SK-N-SH treated with all-trans-retinoic acid at 6 μM for 48 hours (cell line): ENCODE results near the gene SEC23IP.
"Not testable (repeated sequence)": the region's sequence is repeated elsewhere in the genome, so short reads cannot be mapped to it uniquely, and the experiment has no call there.

Source experiments
- ATAC-seq: fragments of 200-7000 bp; cut with Tn5 transposase; 3 replicates; pipeline ENCODE4 v1.9.1; 2020; ENCODE audit warnings: mild to moderate bottlenecking, moderate library complexity
- ARNTL ChIP-seq: fragments of 450-650 bp; formaldehyde crosslinking; IDR thresholded peaks from 2 replicates; pipeline ENCODE4 v1.5.0; 2020; ENCODE audit warnings: low read depth, mild to moderate bottlenecking, moderate library complexity, borderline replicate concordance
- BACH2 ChIP-seq: fragments of 250-450 bp; sonication (Bioruptor Pico); IDR thresholded peaks from 2 replicates; pipeline ENCODE4 v1.9.0; 2021; ENCODE audit warnings: mild to moderate bottlenecking, borderline replicate concordance
- CSDC2 ChIP-seq: fragments of 250-450 bp; sonication (Bioruptor Pico); IDR thresholded peaks from 2 replicates; pipeline ENCODE4 v1.5.0; 2020; ENCODE audit warnings: mild to moderate bottlenecking, moderate library complexity
- ESRRG ChIP-seq: fragments of 250-450 bp; sonication (Bioruptor Pico); IDR thresholded peaks from 2 replicates; pipeline ENCODE4 v1.6.1; 2021; ENCODE audit warnings: mild to moderate bottlenecking
- RARB ChIP-seq: fragments of 250-450 bp; sonication (Bioruptor Pico); IDR thresholded peaks from 2 replicates; pipeline ENCODE4 v1.8.0; 2021; ENCODE audit warnings: mild to moderate bottlenecking, moderate library complexity
- TCF4 ChIP-seq: fragments of 250-450 bp; sonication (Bioruptor Pico); IDR thresholded peaks from 2 replicates; pipeline ENCODE4 v1.8.0; 2021; ENCODE audit warnings: mild to moderate bottlenecking, moderate library complexity, borderline replicate concordance
- ZC3H10 ChIP-seq: fragments of 250-450 bp; sonication (Bioruptor Pico); IDR thresholded peaks from 2 replicates; pipeline ENCODE4 v1.5.1; 2021; ENCODE audit warnings: mild to moderate bottlenecking, moderate library complexity
- ZFP3 ChIP-seq: fragments of 250-450 bp; sonication (Bioruptor Pico); IDR thresholded peaks from 2 replicates; pipeline ENCODE4 v1.5.0; 2020; ENCODE audit warnings: mild to moderate bottlenecking, moderate library complexity
- ZFP30 ChIP-seq: fragments of 450-650 bp; formaldehyde crosslinking; IDR thresholded peaks from 2 replicates; pipeline ENCODE4 v1.5.0; 2022; ENCODE audit warnings: mild to moderate bottlenecking, moderate library complexity
- ZNF565 ChIP-seq: fragments of 450-650 bp; formaldehyde crosslinking; conservative IDR thresholded peaks from 2 replicates; pipeline ENCODE4 v1.5.0; 2020; ENCODE audit warnings: low read depth, mild to moderate bottlenecking, moderate library complexity
- ZNF70 ChIP-seq: fragments of 450-650 bp; formaldehyde crosslinking; IDR thresholded peaks from 2 replicates; pipeline ENCODE4 v1.5.0; 2020; ENCODE audit warnings: mild to moderate bottlenecking, moderate library complexity
- ZNF8 ChIP-seq: fragments of 450-650 bp; formaldehyde crosslinking; IDR thresholded peaks from 2 replicates; pipeline ENCODE4 v1.5.0; 2020; ENCODE audit warnings: mild to moderate bottlenecking, moderate library complexity
- TF ChIP-seq, protein P1 (sequence below): fragments of 250-450 bp; sonication (Bioruptor Pico); IDR thresholded peaks from 2 replicates; pipeline ENCODE4 v1.5.0; 2020; ENCODE audit warnings: mild to moderate bottlenecking, moderate library complexity
- TF ChIP-seq, protein P2 (sequence below): fragments of 250-450 bp; sonication (Bioruptor Pico); IDR thresholded peaks from 2 replicates; pipeline ENCODE4 v1.8.0; 2021; ENCODE audit warnings: low read depth, mild to moderate bottlenecking, moderate library complexity, borderline replicate concordance

The SEC23IP gene

DNA sequence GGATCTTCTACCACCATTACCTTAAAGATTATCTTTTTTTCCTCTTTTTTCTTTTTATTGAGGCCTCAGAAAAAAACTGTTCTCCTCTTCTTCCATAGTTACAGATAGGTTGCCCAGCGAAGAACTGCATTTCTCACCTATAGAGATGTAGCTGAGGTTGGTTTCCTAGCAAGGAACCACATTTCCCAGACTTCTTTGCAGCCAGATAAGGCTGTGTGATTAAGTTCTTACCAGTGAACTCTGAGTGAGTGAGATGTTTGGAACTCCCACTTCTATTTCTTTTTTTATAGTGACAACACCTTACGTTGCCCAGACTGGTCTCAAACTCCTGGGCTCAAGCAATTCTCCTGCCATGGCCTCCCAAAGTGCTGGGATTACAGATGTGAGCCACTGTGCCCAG lies 14.0 kb upstream of the SEC23IP start:
- no peak for ATAC-seq
- no peak for TF ChIP-seq BACH2 (CRISPR knock-in tag)
- TF ChIP-seq ZNF565: no peak
- TF ChIP-seq CSDC2 (CRISPR knock-in tag): no peak
- TF ChIP-seq ZFP30: no peak
- TF ChIP-seq RARB: no peak
- TF ChIP-seq, protein P1, sequence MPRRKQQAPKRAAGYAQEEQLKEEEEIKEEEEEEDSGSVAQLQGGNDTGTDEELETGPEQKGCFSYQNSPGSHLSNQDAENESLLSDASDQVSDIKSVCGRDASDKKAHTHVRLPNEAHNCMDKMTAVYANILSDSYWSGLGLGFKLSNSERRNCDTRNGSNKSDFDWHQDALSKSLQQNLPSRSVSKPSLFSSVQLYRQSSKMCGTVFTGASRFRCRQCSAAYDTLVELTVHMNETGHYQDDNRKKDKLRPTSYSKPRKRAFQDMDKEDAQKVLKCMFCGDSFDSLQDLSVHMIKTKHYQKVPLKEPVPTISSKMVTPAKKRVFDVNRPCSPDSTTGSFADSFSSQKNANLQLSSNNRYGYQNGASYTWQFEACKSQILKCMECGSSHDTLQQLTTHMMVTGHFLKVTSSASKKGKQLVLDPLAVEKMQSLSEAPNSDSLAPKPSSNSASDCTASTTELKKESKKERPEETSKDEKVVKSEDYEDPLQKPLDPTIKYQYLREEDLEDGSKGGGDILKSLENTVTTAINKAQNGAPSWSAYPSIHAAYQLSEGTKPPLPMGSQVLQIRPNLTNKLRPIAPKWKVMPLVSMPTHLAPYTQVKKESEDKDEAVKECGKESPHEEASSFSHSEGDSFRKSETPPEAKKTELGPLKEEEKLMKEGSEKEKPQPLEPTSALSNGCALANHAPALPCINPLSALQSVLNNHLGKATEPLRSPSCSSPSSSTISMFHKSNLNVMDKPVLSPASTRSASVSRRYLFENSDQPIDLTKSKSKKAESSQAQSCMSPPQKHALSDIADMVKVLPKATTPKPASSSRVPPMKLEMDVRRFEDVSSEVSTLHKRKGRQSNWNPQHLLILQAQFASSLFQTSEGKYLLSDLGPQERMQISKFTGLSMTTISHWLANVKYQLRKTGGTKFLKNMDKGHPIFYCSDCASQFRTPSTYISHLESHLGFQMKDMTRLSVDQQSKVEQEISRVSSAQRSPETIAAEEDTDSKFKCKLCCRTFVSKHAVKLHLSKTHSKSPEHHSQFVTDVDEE: no peak
- no peak for TF ChIP-seq ESRRG (CRISPR knock-in tag)
- TF ChIP-seq ZNF8: no peak
- no peak for TF ChIP-seq ARNTL (CRISPR knock-in tag)
- no peak for TF ChIP-seq ZC3H10 (CRISPR knock-in tag)
- no peak for TF ChIP-seq ZFP3 (CRISPR knock-in tag)
- TF ChIP-seq TCF4 (CRISPR knock-in tag): no peak
- TF ChIP-seq, protein P2, sequence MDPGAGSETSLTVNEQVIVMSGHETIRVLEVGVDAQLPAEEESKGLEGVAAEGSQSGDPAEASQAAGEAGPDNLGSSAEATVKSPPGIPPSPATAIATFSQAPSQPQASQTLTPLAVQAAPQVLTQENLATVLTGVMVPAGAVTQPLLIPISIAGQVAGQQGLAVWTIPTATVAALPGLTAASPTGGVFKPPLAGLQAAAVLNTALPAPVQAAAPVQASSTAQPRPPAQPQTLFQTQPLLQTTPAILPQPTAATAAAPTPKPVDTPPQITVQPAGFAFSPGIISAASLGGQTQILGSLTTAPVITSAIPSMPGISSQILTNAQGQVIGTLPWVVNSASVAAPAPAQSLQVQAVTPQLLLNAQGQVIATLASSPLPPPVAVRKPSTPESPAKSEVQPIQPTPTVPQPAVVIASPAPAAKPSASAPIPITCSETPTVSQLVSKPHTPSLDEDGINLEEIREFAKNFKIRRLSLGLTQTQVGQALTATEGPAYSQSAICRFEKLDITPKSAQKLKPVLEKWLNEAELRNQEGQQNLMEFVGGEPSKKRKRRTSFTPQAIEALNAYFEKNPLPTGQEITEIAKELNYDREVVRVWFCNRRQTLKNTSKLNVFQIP (CRISPR knock-in tag): no peak
- TF ChIP-seq ZNF70 (CRISPR knock-in tag): no peak

DNA sequence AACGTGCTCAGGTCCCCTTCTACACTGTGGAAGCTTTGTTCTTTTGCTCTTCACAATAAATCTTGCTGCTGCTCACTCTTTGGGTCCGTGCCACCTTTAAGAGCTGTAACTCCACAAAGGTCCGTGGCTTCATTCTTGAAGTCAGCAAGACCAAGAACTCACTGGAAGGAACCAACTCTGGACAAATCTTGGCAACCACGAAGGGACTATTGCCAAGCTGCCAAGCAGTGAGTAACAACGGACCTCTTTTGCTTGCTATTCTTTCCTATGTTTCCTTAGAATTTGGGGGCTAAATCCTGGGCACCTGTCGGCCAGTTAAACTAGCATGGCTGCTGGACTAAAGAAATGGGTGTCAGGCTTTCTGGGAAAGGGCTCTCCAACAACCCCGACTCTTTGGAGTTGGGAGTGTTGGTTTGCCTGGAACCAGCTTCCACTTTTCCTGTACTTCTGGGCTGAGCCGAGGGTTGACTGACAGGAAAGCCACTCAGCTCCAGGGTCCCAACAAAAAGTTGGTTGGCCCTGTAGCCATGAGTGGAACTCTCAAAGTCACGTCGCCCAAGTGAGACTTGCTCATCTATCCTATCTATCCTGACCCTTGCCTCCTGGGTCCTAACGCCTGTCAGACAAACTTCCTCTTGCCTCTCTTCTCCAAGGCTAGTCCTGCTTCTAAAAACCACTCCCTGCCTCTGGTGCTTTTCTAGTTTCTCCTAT lies 8.5 kb upstream of the SEC23IP start:
- ATAC-seq: not testable (repeated sequence)

DNA sequence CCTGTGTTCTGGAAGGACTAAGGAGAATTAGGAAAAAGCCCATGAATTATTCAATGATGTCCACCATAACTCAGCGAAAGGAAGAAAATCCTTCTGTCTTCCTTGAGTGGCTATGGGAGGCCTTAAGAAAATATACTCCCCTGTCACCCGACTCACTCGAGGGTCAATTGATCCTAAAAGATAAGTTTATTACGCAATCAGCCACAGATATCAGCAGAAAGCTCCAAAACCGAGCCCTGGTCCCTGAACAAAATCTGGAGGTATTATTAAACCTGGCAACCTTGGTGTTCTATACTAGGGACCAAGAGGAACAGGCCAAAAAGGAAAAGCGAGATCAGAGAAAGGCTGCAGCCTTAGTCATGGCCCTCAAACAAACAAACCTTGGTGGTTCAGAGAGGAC lies 6.5 kb upstream of the SEC23IP start:
- ATAC-seq: not testable (repeated sequence)

DNA sequence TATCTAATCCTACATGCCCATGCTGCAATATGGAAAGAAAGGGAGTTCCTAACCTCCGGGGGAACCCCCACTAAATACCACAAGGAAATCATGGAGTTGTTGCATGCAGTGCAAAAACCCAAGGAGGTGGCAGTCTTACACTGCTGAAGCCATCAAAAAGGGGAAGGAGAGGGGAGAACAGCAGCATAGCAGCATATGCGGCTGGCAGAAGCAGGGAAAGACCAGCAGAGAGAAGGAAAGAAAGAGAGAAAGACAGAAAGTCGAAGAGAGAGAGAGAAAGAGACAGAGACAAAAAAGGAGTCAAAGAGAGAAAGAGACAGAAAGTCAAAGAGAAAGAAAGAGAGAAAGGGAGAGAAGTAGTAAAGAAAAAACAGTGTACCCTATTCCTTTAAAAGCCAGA lies 3.8 kb upstream of the SEC23IP start:
- ATAC-seq: not testable (repeated sequence)

DNA sequence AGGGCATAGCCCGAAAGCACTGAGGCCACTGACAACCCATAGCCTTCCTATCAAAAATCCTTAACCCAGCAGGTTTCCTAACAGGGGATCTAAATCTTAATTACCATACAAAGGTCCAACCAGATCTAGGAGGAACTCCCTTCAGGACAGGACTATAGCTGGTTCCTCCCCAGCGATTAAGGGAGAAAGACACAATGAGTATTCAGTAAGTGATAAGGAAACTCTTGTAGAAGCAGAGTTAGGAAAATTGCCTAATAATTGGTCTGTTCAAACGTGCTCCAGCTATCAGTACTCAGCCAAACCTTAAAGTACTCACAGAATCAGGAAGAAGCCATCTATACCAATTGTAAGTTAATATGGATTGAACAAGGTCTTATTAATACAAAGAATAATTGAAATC lies 3.3 kb upstream of the SEC23IP start:
- not testable (repeated sequence) for ATAC-seq

DNA sequence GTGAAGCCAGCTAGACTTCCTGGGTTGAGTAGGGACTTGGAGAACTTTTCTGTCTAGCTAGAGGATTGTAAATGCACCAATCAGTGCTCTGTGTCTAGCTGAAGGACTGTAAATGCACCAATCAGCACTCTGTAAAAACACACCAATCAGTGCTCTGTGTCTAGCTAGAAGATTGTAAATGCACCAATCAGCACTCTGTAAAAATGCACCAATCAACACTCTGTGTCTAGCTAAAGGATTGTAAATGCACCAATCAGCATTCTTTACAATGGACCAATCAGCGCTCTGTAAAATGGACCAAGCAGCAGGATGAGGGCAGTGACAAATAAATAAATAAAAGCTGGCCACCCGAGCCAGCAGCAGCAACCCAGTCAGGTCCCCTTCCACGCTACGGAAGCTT lies 2.2 kb upstream of the SEC23IP start:
- ATAC-seq: not testable (repeated sequence)

DNA sequence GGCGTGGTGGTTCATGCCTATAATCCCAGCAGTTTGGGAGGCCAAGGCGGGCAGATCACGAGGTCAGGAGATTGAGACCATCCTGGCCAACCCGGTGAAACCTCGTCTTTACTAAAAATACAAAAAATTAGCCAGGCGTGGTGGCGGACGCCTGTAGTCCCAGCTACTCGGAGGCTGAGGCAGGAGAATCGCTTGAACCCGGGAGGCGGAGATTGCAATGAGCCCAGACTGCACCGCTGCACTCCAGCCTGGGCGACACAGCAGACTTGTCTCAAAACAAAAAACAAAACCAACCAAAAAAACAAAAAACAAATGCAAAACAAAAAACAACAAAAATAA lies 712 bp upstream of the SEC23IP start:
- ATAC-seq: not testable (repeated sequence)

DNA sequence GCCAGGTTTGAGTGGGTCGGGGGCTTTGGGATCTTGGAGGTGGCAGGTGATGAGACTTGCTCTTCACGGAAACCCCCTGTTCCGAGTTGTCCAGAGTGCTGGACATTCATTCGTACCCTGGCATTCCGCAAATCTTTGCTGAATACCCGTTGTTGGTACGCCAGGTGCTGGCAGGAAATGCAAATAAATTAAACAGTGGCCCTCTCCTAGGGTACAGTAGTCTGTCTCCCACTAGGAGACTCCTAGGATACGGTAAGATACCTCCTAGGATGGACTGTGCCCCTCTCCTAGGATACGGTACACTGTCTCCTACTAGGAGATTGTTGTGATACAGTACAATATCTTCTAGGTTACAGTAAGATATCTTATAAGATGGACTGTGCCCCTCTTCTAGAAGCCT lies 544 bp downstream of the SEC23IP start:
- no peak for TF ChIP-seq ZFP30
- peak; percentile 33 for ATAC-seq

DNA sequence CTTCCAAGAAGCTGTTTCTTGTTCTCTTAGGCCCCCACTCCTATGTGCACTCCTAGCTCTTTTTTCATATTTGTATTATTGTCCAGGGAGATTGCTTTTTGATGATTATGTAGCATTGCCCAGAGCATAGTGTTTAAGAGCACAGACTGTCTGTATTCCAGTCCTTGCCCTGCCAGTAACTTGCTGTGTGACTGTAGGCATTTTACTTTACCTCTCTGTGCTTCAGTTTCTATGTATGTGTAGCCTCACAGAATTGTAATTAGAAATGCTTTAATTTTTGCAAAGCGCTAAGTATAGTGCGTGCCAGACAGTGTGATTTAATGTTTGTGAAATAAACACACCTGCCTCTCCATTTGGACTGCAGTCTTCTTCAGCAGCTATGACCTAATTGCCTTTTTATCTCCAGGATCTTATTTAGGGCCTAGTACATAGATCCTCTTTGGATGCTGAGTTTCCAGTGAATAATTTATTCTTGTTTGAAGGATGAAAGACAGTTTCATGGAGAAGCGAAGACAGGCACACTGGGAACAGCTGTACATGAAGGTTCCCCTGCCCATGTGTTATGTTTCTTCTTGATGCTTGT lies 1.4 kb downstream of the SEC23IP start:
- TF ChIP-seq ZFP3 (CRISPR knock-in tag) (no peak), RARB (no peak), CSDC2 (CRISPR knock-in tag) (no peak)
- no peak for ATAC-seq
